ENCODE measurements around the gene IRF2BP2. TPM values are rescaled to one million over a fixed set of nuclear protein-coding genes. Genes with fewer than 3 reads are reported as not detected.

IRF2BP2 gene
- total and polyA plus RNA-seq, 2 of the 13 experiments (the other 11 are each of a cell fraction or from before 2014, with no cell fraction given): 140 to 147 TPM

- TF ChIP-seq ZNF44 (CRISPR knock-in tag; IDR thresholded peaks at IDR 0.05): 0 out of 2 replicates have a peak, but pooled peaks have one; percentile 44
- TF ChIP-seq ZNF577 (CRISPR knock-in tag; IDR thresholded peaks at IDR 0.05; ENCODE audit: borderline replicate concordance, low read depth): no peak
- TF ChIP-seq, protein P1, sequence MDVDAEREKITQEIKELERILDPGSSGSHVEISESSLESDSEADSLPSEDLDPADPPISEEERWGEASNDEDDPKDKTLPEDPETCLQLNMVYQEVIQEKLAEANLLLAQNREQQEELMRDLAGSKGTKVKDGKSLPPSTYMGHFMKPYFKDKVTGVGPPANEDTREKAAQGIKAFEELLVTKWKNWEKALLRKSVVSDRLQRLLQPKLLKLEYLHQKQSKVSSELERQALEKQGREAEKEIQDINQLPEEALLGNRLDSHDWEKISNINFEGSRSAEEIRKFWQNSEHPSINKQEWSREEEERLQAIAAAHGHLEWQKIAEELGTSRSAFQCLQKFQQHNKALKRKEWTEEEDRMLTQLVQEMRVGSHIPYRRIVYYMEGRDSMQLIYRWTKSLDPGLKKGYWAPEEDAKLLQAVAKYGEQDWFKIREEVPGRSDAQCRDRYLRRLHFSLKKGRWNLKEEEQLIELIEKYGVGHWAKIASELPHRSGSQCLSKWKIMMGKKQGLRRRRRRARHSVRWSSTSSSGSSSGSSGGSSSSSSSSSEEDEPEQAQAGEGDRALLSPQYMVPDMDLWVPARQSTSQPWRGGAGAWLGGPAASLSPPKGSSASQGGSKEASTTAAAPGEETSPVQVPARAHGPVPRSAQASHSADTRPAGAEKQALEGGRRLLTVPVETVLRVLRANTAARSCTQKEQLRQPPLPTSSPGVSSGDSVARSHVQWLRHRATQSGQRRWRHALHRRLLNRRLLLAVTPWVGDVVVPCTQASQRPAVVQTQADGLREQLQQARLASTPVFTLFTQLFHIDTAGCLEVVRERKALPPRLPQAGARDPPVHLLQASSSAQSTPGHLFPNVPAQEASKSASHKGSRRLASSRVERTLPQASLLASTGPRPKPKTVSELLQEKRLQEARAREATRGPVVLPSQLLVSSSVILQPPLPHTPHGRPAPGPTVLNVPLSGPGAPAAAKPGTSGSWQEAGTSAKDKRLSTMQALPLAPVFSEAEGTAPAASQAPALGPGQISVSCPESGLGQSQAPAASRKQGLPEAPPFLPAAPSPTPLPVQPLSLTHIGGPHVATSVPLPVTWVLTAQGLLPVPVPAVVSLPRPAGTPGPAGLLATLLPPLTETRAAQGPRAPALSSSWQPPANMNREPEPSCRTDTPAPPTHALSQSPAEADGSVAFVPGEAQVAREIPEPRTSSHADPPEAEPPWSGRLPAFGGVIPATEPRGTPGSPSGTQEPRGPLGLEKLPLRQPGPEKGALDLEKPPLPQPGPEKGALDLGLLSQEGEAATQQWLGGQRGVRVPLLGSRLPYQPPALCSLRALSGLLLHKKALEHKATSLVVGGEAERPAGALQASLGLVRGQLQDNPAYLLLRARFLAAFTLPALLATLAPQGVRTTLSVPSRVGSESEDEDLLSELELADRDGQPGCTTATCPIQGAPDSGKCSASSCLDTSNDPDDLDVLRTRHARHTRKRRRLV (CRISPR knock-in tag; IDR thresholded peaks at IDR 0.05): no peak
- TF ChIP-seq CCAR2 (optimal IDR thresholded peaks at IDR 0.05; ENCODE audit: low read depth, low read length): peak; percentile 44
- TF ChIP-seq PAX8 (CRISPR knock-in tag; IDR thresholded peaks at IDR 0.05; ENCODE audit: borderline replicate concordance): no peak
- peak; percentile 65; the same call in 1 of the 2 replicates for TF ChIP-seq GLI4 (CRISPR knock-in tag; IDR thresholded peaks at IDR 0.05; ENCODE audit: borderline replicate concordance)
- TF ChIP-seq MEIS1 (CRISPR knock-in tag; IDR thresholded peaks at IDR 0.05; ENCODE audit: borderline replicate concordance): peak; percentile 59; the same call in 1 of the 2 replicates
- TF ChIP-seq MEF2D (CRISPR knock-in tag; IDR thresholded peaks at IDR 0.05): peak; percentile 88
- TF ChIP-seq ZNF570 (CRISPR knock-in tag; IDR thresholded peaks at IDR 0.05; ENCODE audit: borderline replicate concordance): no peak
- no peak for TF ChIP-seq ZIK1 (CRISPR knock-in tag; IDR thresholded peaks at IDR 0.05; ENCODE audit: borderline replicate concordance, low read depth)
- TF ChIP-seq, protein P2, sequence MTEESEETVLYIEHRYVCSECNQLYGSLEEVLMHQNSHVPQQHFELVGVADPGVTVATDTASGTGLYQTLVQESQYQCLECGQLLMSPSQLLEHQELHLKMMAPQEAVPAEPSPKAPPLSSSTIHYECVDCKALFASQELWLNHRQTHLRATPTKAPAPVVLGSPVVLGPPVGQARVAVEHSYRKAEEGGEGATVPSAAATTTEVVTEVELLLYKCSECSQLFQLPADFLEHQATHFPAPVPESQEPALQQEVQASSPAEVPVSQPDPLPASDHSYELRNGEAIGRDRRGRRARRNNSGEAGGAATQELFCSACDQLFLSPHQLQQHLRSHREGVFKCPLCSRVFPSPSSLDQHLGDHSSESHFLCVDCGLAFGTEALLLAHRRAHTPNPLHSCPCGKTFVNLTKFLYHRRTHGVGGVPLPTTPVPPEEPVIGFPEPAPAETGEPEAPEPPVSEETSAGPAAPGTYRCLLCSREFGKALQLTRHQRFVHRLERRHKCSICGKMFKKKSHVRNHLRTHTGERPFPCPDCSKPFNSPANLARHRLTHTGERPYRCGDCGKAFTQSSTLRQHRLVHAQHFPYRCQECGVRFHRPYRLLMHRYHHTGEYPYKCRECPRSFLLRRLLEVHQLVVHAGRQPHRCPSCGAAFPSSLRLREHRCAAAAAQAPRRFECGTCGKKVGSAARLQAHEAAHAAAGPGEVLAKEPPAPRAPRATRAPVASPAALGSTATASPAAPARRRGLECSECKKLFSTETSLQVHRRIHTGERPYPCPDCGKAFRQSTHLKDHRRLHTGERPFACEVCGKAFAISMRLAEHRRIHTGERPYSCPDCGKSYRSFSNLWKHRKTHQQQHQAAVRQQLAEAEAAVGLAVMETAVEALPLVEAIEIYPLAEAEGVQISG (CRISPR knock-in tag; IDR thresholded peaks at IDR 0.05): peak; percentile 65
- no peak for TF ChIP-seq SP2 (CRISPR knock-in tag; IDR thresholded peaks at IDR 0.05)
- no peak for TF ChIP-seq ZNF138 (CRISPR knock-in tag; IDR thresholded peaks at IDR 0.05; ENCODE audit: low read depth)
- no peak for TF ChIP-seq ZNF317 (CRISPR knock-in tag; IDR thresholded peaks at IDR 0.05)
- TF ChIP-seq KAT8 (CRISPR knock-in tag; IDR thresholded peaks at IDR 0.05): peak; percentile 68
- 0 out of 2 replicates have a peak, but pooled peaks have one; percentile 24 for TF ChIP-seq ZNF503 (CRISPR knock-in tag; IDR thresholded peaks at IDR 0.05)
- TF ChIP-seq U2AF2 (IDR thresholded peaks at IDR 0.05; ENCODE audit: low read depth, low read length): no peak
- TF ChIP-seq IRX3 (CRISPR knock-in tag; IDR thresholded peaks at IDR 0.05; ENCODE audit: borderline replicate concordance, low read depth): no peak
Observed at GRCh38 chr1:234638832-234639799, 29.1 kb upstream of the IRF2BP2 start (continued).

Data from HepG2 (cell line).